ENCODE data around the gene TMEM141.

GRCh38 chr9:136795000-136795348 lies 3.8 kb downstream of the TMEM141 start:
- TF ChIP-seq CTCF (optimal IDR thresholded peaks at IDR 0.05 in 1 of 3, IDR thresholded peaks at IDR 0.05 in 1 of 3, conservative IDR thresholded peaks at IDR 0.05 in 1 of 3; ENCODE audit: extremely low read depth in 1 of 3, insufficient read depth in 2 of 3, low read length in 3 of 3), result no peak
- TF ChIP-seq EZH2 (IDR thresholded peaks at IDR 0.05; ENCODE audit: low read length), result no peak
